ENCODE measurements around the gene LRRC72. TPM values are rescaled to one million over a fixed set of nuclear protein-coding genes. Genes with fewer than 3 reads are reported as not detected.

LRRC72 gene
- total and polyA plus RNA-seq, 9 of the 15 experiments (the other 6 are each of a cell fraction or from before 2014, with no cell fraction given) = 0.10 TPM; not detected in 8

- Histone ChIP-seq H4K20me1 (replicated peaks; ENCODE audit: control insufficient read depth, insufficient read depth, low read length) (no peaks in the 10 kb centered on the region), H3K9ac (ENCODE audit: insufficient read depth in 1 of 2, low read depth in 2 of 2, low read length in 2 of 2) (no peak overlapping the region), H3K27me3 (ENCODE audit: control insufficient read depth in 2 of 2, insufficient read depth in 2 of 2, low read length in 2 of 2) (no peaks in the 10 kb centered on the region), H3K9me1 (ENCODE audit: control insufficient read depth, insufficient read depth, low read length) (no peaks in the 10 kb centered on the region), H3K4me1 (replicated peaks in 1 of 2; ENCODE audit: control insufficient read depth in 2 of 2, insufficient read depth in 2 of 2, low read length in 2 of 2) (peaks cover 6 to 11% of the 10 kb centered on the region in 2 experiments; a peak in 3 of 5 replicates), H3K79me2 (ENCODE audit: control insufficient read depth, insufficient read depth, low read length) (no peaks in the 10 kb centered on the region), H2AFZ (ENCODE audit: low read depth, low read length) (no peak overlapping the region), H3K4me2 (ENCODE audit: insufficient read depth, low read length) (no peak overlapping the region), H3K9me3 (replicated peaks; ENCODE audit: control insufficient read depth, insufficient read depth, low read depth, low read length) (no peaks in the 10 kb centered on the region), H3K27ac (ENCODE audit: extremely low read depth, low read depth, low read length) (no peak overlapping the region), H3K36me3 (ENCODE audit: control insufficient read depth, insufficient read depth, low read length) (no peaks in the 10 kb centered on the region), H3K4me3 (no peak overlapping the region)
- WGBS (ENCODE audit: insufficient coverage, low coverage, missing lambda C conversion rate) = 74% methylated on average over 17 of the region's 17 CpGs
- intact Hi-C loops (cut with micrococcal nuclease) = no loop called here
- ATAC-seq (no peak), FAIRE-seq (no peak), DNase-seq (ENCODE audit: extremely low read depth in 1 of 4, low spot score in 3 of 4) (no peak)
- no TSS peak for BruUV-seq (replicated peaks)
- ChIA-PET CTCF (ENCODE audit: low intra/inter-chr PET ratio) (no interaction called here), POLR2A (interaction anchor here (1.2 kb wide), 1 partner anchor 13 kb away, joined by 4 read pairs; no protein-coding TSS in a partner anchor)
- TF ChIP-seq ZNF551 (CRISPR knock-in tag; IDR thresholded peaks at IDR 0.05) (no peak), ZFP91 (CRISPR knock-in tag; IDR thresholded peaks at IDR 0.05) (no peak), POLR2H (tag; IDR thresholded peaks at IDR 0.05; ENCODE audit: low read depth) (no peak), CREB3 (tag; conservative IDR thresholded peaks at IDR 0.05; ENCODE audit: low read depth) (no peak), NFIX (CRISPR knock-in tag; IDR thresholded peaks at IDR 0.05; ENCODE audit: low read depth) (no peak), CHD2 (IDR thresholded peaks at IDR 0.05; ENCODE audit: low read depth, low read length) (no peak), ZKSCAN1 (IDR thresholded peaks at IDR 0.05; ENCODE audit: low read depth, low read length) (no peak), TSC22D4 (tag; IDR thresholded peaks at IDR 0.05) (no peak), C11orf30 (IDR thresholded peaks at IDR 0.05; ENCODE audit: low read depth) (no peak), FIP1L1 (IDR thresholded peaks at IDR 0.05; ENCODE audit: low read depth, low read length, poor library complexity, severe bottlenecking) (no peak), NCOR1 (IDR thresholded peaks at IDR 0.05) (no peak), ZSCAN29 (IDR thresholded peaks at IDR 0.05) (no peak), TFAP4 (CRISPR knock-in tag; IDR thresholded peaks at IDR 0.05; ENCODE audit: borderline replicate concordance) (no peak)
- in situ Hi-C loops (cut with MboI) = no loop called here
These were observed 58.9 kb downstream of the LRRC72 start for GRCh38 chr7:16585540-16585939.
